Measurements from ENCODE around the gene MEGF11. TPM values are rescaled to one million over a fixed set of nuclear protein-coding genes. Genes with fewer than 3 reads are reported as not detected.

Gene MEGF11
- total RNA-seq, 4 donors from 2014 or later = not detected

- no peaks in the 10 kb centered on the region for H3K36me3 ChIP-seq
- H3K4me1 ChIP-seq = no peaks in the 10 kb centered on the region
- DNase-seq = no peak
- WGBS, 2 donors = 57 to 74% methylated on average over 4 of the region's 4 CpGs
- intact Hi-C loops (cut with DNase I) = no loop called here
- TF ChIP-seq POLR2A (IDR thresholded peaks at IDR 0.05) (no peak), CTCF (IDR thresholded peaks at IDR 0.05) (no peak)
- no peak overlapping the region for H3K27ac ChIP-seq
- H3K4me3 ChIP-seq = no peak overlapping the region
- no peaks in the 10 kb centered on the region for H3K9me3 ChIP-seq
- peaks cover 0 to 57% (median 0%) of the 10 kb centered on the region in 4 donors for H3K27me3 ChIP-seq
These were observed 99.0 kb downstream of the MEGF11 start for GRCh38 chr15:66154581-66154980.

- DNase-seq = no peak
- no peak overlapping the region for H3K4me3 ChIP-seq
- no peaks in the 10 kb centered on the region for H3K36me3 ChIP-seq
- no peaks in the 10 kb centered on the region for H3K4me1 ChIP-seq
- H3K9me3 ChIP-seq = no peaks in the 10 kb centered on the region
- H3K27me3 ChIP-seq = peaks cover 0 to 57% (median 0%) of the 10 kb centered on the region in 4 donors
- TF ChIP-seq CTCF (IDR thresholded peaks at IDR 0.05) (no peak), POLR2A (IDR thresholded peaks at IDR 0.05) (no peak)
- no peak overlapping the region for H3K27ac ChIP-seq
- intact Hi-C loops (cut with DNase I) = no loop called here
- WGBS, 2 donors = 51 to 63% methylated on average over 10 to 14 of the region's 15 CpGs
These were observed 99.8 kb downstream of the MEGF11 start for GRCh38 chr15:66153549-66154415.

DNA sequence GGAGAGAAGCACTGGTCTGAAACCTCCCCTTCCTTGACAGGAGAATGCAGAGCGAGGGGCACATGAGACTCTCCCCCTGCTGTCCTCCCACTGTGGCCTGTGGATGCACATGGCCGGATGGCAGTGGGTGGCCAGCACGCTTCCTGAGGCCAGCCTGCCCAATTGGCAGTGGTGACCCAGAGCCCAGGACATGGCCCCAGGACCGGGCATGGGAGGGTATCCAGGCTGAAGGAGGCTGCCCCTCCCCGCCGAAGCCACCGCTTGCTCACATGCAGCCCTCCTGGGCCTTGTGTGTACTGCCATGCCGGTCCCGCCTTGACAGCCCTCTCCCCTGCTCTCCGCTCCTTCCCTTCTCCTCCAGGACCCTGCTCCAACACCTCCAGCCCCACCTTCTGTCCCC is 100.9 kb downstream of the MEGF11 start:
- no peak overlapping the region for H3K27ac ChIP-seq
- H3K36me3 ChIP-seq = no peaks in the 10 kb centered on the region
- peaks cover 0 to 51% (median 0%) of the 10 kb centered on the region in 4 donors for H3K27me3 ChIP-seq
- DNase-seq = no peak
- intact Hi-C loops (cut with DNase I) = no loop called here
- WGBS, 2 donors = 89 to 91% methylated on average over 6 to 8 of the region's 10 CpGs
- H3K4me1 ChIP-seq = no peaks in the 10 kb centered on the region
- no peak for TF ChIP-seq POLR2A (IDR thresholded peaks at IDR 0.05)
- no peak overlapping the region for H3K4me3 ChIP-seq
- no peaks in the 10 kb centered on the region for H3K9me3 ChIP-seq

- TF ChIP-seq CTCF (IDR thresholded peaks at IDR 0.05) = peak in 1 of 6 experiments; percentile 5
- no peak for TF ChIP-seq POLR2A (IDR thresholded peaks at IDR 0.05)
- Histone ChIP-seq H3K36me3 (no peaks in the 10 kb centered on the region), H3K4me3 (no peak overlapping the region), H3K27me3 (peaks cover 0 to 51% (median 0%) of the 10 kb centered on the region in 4 donors), H3K27ac (no peak overlapping the region), H3K9me3 (no peaks in the 10 kb centered on the region), H3K4me1 (no peaks in the 10 kb centered on the region)
- no peak for DNase-seq
- intact Hi-C loops (cut with DNase I) = no loop called here
- 50 to 97% methylated on average over 3 to 5 of the region's 7 CpGs for WGBS, 2 donors
These were observed 101.7 kb downstream of the MEGF11 start for GRCh38 chr15:66151809-66152208.

DNA sequence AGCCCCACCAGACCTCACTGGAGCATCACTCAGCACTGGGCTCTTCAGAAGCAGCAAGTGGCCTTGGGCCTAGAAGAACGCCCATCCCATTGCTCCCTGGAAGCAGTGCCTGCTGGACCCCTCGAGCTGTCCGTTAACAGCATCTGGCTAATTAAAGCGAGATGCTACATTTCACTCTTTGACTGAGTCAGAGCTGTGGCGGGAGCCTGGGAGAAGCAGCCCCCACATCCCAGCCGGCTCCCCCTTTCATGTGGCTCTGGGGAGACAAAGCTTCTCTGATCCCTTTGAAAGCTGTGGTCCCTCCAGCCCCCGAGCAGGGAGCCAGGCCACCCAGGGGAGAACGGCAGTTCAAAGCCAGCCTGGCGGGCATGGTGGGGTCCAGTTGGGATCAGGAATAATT is 103.7 kb downstream of the MEGF11 start:
- Histone ChIP-seq H3K27me3 (peaks cover 0 to 33% (median 0%) of the 10 kb centered on the region in 4 donors), H3K36me3 (no peaks in the 10 kb centered on the region), H3K4me1 (no peaks in the 10 kb centered on the region), H3K4me3 (no peak overlapping the region), H3K27ac (no peak overlapping the region), H3K9me3 (no peaks in the 10 kb centered on the region)
- no peak for DNase-seq
- no peak for TF ChIP-seq CTCF (IDR thresholded peaks at IDR 0.05)
- intact Hi-C loops (cut with DNase I) = no loop called here
- 75 to 80% methylated on average over 2 to 6 of the region's 9 CpGs for WGBS, 2 donors
